GM12801 (cell line): ENCODE results near the gene MCAM.

Experiments used
- TF ChIP-seq, protein P1 (sequence below): IDR thresholded peaks from one replicate; pipeline ENCODE4 v1.5.1; 2011; ENCODE audit warnings: control low read depth; ENCODE audit not compliant: insufficient read length; ENCODE audit errors: extremely low read depth

The MCAM gene, protein sequence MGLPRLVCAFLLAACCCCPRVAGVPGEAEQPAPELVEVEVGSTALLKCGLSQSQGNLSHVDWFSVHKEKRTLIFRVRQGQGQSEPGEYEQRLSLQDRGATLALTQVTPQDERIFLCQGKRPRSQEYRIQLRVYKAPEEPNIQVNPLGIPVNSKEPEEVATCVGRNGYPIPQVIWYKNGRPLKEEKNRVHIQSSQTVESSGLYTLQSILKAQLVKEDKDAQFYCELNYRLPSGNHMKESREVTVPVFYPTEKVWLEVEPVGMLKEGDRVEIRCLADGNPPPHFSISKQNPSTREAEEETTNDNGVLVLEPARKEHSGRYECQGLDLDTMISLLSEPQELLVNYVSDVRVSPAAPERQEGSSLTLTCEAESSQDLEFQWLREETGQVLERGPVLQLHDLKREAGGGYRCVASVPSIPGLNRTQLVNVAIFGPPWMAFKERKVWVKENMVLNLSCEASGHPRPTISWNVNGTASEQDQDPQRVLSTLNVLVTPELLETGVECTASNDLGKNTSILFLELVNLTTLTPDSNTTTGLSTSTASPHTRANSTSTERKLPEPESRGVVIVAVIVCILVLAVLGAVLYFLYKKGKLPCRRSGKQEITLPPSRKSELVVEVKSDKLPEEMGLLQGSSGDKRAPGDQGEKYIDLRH

DNA sequence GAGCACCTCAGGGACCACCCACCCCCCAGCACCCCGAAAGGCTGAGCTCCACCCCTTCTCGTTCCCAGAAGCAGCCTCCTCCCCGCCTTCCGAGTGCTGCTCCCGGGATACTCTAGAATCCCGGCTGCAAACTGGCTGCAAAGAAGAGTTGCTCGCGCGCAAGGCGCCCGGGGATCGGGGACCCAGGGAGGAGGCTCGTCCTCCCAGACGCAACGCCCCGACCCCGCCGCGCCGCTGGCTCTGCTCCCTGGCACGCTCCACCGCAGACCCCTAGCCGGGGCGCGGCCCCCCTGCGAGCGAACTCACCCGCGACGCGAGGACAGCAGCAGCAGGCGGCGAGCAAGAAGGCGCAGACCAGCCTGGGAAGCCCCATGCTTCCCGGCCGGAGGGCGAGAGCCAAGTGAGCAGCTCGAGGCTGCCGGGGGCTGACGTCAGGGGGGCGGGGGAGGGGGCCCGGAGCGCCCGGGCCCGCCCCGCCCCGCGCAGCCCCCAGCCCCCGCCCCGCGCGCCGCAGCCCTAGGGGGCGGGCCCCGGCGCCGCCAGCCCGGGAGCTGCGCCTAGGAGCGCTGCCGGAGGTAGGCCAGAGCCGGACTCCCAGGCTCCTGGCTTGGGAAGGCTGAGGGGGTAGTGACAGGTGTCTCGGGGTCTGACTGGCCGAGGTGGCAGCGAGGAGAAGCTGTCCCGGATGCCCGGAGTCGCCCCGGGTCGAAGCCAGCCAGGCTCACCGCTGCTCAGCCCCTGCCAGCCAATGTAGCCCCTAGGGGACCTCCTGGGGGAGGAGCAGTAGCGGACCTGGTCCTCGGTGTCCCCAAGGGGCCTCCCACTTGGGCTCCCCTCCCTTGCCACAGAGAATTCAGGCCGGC is at the start of gene MCAM:
TSS of gene MCAM (minus strand) at position 402 of the 863 bp plus-strand sequence. CDS start at position 373, 29 bp downstream.
- TF ChIP-seq, protein P1, sequence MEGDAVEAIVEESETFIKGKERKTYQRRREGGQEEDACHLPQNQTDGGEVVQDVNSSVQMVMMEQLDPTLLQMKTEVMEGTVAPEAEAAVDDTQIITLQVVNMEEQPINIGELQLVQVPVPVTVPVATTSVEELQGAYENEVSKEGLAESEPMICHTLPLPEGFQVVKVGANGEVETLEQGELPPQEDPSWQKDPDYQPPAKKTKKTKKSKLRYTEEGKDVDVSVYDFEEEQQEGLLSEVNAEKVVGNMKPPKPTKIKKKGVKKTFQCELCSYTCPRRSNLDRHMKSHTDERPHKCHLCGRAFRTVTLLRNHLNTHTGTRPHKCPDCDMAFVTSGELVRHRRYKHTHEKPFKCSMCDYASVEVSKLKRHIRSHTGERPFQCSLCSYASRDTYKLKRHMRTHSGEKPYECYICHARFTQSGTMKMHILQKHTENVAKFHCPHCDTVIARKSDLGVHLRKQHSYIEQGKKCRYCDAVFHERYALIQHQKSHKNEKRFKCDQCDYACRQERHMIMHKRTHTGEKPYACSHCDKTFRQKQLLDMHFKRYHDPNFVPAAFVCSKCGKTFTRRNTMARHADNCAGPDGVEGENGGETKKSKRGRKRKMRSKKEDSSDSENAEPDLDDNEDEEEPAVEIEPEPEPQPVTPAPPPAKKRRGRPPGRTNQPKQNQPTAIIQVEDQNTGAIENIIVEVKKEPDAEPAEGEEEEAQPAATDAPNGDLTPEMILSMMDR: no peak

DNA sequence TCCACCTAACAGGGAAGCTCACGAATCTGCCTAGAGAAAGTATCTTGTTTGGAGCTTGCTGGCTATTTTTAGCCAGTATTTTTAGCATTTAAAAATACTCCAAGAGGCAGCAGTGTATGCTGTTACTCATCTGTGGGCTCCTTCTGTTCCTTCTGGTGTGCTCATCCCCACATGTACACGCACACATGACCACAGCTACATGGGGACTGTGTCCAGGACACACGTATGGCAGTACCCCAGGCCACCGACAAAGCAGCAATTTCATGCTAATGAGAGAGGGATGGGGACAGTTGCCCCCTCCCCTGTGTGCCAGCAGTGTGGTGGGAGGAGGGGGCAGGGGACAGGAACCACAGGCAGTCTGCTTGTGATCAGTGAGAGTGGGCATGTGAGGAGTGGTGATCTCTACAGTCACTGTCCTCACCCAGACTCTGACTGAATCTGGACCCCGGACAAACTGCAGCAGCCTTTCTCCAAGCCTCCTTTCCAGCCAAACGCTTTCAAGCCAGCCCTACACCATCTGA is 48.2 kb upstream of the MCAM start:
- TF ChIP-seq, protein P1: no peak

DNA sequence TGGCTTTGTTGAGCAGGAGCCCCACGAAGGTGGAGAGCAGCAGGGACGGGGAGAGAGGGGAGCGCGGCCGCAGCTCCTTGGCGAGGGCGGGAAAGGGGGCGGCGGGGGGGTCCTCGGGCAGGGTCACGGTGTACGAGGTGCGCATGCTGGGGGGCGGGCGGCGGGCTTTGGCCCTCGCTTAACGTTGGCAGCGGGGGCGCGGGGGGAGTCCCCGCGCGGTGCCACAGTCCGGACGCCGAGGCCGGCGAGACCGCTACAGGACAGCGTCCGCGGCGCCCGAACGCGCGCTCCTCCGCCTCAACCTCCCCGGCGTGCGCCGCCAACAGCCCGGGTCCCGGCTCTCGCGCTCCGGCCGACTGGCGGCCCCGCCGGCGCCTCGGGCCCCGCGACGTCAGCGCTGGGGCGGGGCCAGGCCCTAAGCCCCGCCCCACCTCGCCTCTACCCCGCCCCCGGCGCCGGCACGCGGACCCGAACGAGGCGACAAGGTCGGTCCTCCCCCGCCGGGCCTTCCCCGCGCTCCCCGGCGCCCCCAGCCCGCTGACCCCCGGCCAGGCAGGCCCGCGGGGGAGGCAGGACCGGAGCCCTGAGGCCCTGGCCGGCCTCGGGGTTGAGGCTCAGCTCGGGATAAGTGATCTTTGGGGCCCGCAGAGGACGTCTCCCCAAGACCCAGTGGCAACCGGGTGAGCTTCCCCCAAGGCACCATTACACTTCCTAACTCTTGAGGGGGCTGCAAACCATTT is 47.1 kb upstream of the MCAM start:
- TF ChIP-seq, protein P1: no peak

DNA sequence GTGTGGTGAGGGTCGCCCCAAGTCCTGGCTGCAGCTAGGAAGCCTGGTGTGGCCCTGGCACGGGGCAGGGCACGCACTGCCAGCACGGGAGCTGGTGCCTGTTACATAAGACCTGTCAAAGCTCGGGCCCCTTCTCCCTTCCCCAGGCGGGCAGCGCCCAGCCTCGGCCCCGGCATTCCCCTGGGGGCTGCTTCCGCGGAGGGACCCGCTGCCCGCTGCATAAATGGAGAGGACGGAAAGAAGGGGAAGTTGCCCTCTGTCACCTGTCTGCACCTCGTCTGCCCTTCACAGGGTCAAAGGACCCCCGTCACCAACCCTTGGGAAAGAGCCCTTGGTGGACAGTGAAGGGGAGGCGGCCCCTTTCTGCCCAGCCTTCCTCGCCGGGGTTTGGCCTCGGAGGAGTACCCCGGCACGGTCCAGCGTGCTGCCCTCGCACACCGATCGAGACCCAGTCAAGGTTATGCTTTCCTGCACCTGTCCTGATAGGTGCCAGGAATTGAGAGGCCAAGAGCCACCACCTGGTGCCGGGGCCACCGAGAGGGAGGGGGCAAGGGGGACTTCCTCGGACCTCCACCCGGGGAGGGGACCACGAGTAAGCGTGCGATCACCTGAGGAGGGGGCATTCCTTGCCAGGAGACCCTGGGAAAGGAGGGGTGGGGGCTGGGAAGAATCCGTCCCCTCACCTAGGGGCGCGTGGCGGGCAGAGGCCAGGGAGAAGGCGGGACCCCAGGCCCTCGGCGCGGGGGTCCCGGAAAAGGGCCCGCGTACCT is 46.3 kb upstream of the MCAM start:
- TF ChIP-seq, protein P1: no peak

DNA sequence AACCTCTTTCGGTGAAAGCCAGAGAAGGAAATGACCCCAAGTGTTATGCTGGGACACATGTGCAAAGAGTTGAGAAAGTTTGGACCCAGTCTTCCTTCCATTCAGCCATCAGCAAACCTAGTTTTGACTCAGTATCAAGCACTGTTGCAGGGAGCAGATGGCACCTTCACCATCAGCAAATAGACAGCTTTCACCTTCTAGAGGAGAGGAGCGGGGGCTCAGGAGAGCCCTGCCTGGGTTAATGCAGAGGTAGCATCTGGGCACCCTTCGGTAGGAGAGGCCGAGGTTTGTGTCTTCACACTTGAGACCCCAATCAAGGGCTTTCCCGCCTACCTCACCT is 45.8 kb upstream of the MCAM start:
- TF ChIP-seq, protein P1: no peak

DNA sequence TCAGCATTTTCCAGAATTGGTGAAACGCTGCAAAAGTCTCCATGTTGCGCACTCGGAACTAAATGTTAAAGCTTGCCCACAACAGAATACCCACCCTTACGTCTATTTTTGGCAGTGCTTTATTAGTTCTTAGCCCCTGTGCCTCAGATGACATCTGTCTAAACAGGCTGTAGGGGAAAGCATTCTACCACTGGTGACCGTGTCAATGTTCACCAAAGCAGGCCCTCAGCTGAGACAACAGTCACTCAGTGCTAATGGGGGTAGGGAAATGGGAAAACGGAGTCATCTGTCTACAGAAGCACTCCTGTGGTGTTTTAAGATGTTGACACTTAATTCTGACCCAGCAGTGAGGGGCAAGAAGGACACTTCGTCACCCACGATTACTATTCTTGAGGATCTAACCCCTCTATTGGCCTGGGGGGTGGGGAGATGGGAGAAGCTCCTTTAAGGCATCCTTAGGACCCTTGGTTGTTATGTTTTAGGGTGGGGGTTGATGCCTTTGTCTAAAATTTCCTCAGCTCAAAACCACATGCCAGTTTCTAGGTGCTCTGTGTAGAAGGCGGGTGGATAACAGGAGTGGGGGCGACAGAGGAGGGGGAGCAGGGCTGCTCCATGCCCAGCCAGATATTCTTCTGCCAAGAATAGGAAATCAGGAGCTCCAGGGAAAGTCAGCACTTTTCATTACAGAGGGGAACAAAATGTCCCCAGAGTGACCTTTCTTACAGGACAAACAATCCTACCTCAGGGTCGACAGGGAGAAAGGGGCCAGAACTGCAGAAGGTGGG is 45.2 kb upstream of the MCAM start:
- TF ChIP-seq, protein P1: no peak
